PC-3 (cell line): Measurements from ENCODE around the gene PLK4. TPM values are rescaled to one million over a fixed set of nuclear protein-coding genes. Genes with fewer than 3 reads are reported as not detected.
"Not testable (repeated sequence)": the region's sequence is repeated elsewhere in the genome, so short reads cannot be mapped to it uniquely, and the experiment has no call there.

Experiments used
- ATAC-seq: fragments of 200-7000 bp; cut with Tn5 transposase; 2 replicates; pipeline ENCODE4 v1.9.1; 2020; ENCODE audit warnings: mild to moderate bottlenecking, moderate library complexity
- BruUV-seq: library from RNA; stranded (reverse); fragments of 400-500 nt; replicated peaks from 2 replicates; lab custom pipeline; 2021; lab: Mats Ljungman, UMichigan
- CTCF ChIA-PET: fragments of 300-600 bp; sonication (Branson Sonifier 250); formaldehyde crosslinking; loops from one replicate; lab custom pipeline; 2022; ENCODE audit warnings: antibody characterized with exemption; lab: Charles Lee
- POLR2A ChIA-PET: fragments of 300-600 bp; sonication (Branson Sonifier 250); formaldehyde crosslinking; loops from one replicate; lab custom pipeline; 2022; ENCODE audit warnings: antibody characterized with exemption; ENCODE audit not compliant: unreplicated experiment; lab: Charles Lee
- DNase-seq: peaks from one replicate; pipeline ENCODE4 v3.0.0-alpha.2; 2015
- H2AFZ ChIP-seq: fragments of 300-600 bp; sonication (generic); 2 replicates; pipeline ENCODE4 v1.6.0; 2016; ENCODE audit warnings: antibody characterized with exemption, low read length
- H3F3A ChIP-seq: fragments of 300-600 bp; sonication (generic); one replicate; pipeline ENCODE4 v1.6.0; 2017; ENCODE audit warnings: antibody characterized with exemption, low read length, control low read depth, mild to moderate bottlenecking; ENCODE audit not compliant: unreplicated experiment
- H3K27ac ChIP-seq: fragments of 300-600 bp; sonication (generic); 2 replicates; pipeline ENCODE4 v1.5.1; 2016; ENCODE audit warnings: mild to moderate bottlenecking, low read length
- H3K27me3 ChIP-seq: fragments of 300-600 bp; sonication (generic); 2 replicates; pipeline ENCODE4 v1.6.1; 2016; ENCODE audit warnings: low read length, mixed read lengths
- H3K36me3 ChIP-seq: fragments of 300-600 bp; sonication (generic); 2 replicates; pipeline ENCODE4 v1.6.1; 2016; ENCODE audit warnings: low read depth, mixed run types, low read length, mixed read lengths
- H3K4me1 ChIP-seq: fragments of 300-600 bp; sonication (generic); 2 replicates; pipeline ENCODE4 v1.5.1; 2016; ENCODE audit warnings: low read length; ENCODE audit not compliant: insufficient read depth
- H3K4me2 ChIP-seq: fragments of 300-600 bp; sonication (generic); 2 replicates; pipeline ENCODE4 v1.6.0; 2016; ENCODE audit warnings: low read length
- H3K4me3 ChIP-seq: fragments of 300-600 bp; sonication (generic); 2 replicates; pipeline ENCODE4 v1.5.1; 2016; ENCODE audit warnings: mild to moderate bottlenecking, low read length, mixed read lengths
- H3K79me2 ChIP-seq: fragments of 300-600 bp; sonication (generic); 2 replicates; pipeline ENCODE4 v1.6.1; 2017; ENCODE audit warnings: low read length, mixed read lengths
- H3K9ac ChIP-seq: fragments of 300-600 bp; sonication (generic); 2 replicates; pipeline ENCODE4 v1.6.0; 2016; ENCODE audit warnings: mild to moderate bottlenecking, low read length
- H3K9me2 ChIP-seq: fragments of 300-600 bp; sonication (generic); replicated peaks from 2 replicates; pipeline ENCODE4 v1.6.1; 2016; ENCODE audit warnings: mixed run types, low read length, mixed read lengths
- H3K9me3 ChIP-seq: fragments of 300-600 bp; sonication (generic); 2 replicates; pipeline ENCODE4 v1.6.1; 2016; ENCODE audit warnings: low read length, mixed read lengths
- H4K20me1 ChIP-seq: fragments of 300-600 bp; sonication (generic); 2 replicates; pipeline ENCODE4 v1.6.1; 2016; ENCODE audit warnings: low read length, mixed read lengths
- CTCF ChIP-seq: fragments of 300-600 bp; sonication (generic); conservative IDR thresholded peaks from 2 replicates; pipeline ENCODE4 v1.5.1; 2017; ENCODE audit warnings: antibody characterized with exemption, low read depth, mild to moderate bottlenecking, low read length
- EZH2 ChIP-seq: fragments of 300-600 bp; sonication (generic); IDR thresholded peaks from one replicate; pipeline ENCODE4 v1.6.1; 2017; ENCODE audit warnings: antibody characterized with exemption, mild to moderate bottlenecking, low read length; ENCODE audit not compliant: unreplicated experiment
- EZH2phosphoT487 ChIP-seq: fragments of 300-600 bp; sonication (generic); IDR thresholded peaks from 2 replicates; pipeline ENCODE4 v1.6.1; 2018; ENCODE audit warnings: mild to moderate bottlenecking, antibody characterized with exemption, low read length, borderline replicate concordance
- intact Hi-C: fragments of 100-400 bp; cut with micrococcal nuclease; formaldehyde crosslinking; loops from 2 replicates; pipeline ENCODE4 v1.9.0; 2023
- total RNA-seq: library from RNA; depleted of rRNA; stranded (reverse); fragments of >200 nt; gene quantifications from 2 replicates; pipeline ENCODE4 v1.2.3, GENCODE V29; 2014

The PLK4 gene
- total RNA-seq, 1 experiment from 2014 or later: 54.5 TPM

DNA sequence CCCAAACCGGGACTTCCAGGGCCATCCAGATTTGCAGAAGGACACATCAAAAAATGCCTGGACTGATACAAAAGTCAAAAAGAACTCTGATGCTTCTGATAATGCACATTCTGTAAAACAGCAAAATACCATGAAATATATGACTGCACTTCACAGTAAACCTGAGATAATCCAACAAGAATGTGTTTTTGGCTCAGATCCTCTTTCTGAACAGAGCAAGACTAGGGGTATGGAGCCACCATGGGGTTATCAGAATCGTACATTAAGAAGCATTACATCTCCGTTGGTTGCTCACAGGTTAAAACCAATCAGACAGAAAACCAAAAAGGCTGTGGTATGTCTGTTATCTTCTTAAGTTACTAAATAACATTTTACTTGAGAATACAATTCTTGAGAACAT lies 9.2 kb downstream of the PLK4 start:
- H2AFZ ChIP-seq: no peak overlapping the region
- H3K27ac ChIP-seq: no peak overlapping the region
- ATAC-seq (no peak), DNase-seq (no peak)
- no peaks in the 10 kb centered on the region for H3K4me1 ChIP-seq
- H3K27me3 ChIP-seq: no peaks in the 10 kb centered on the region
- H3K9ac ChIP-seq: no peak overlapping the region
- no peaks in the 10 kb centered on the region for H3K9me3 ChIP-seq
- no peaks in the 10 kb centered on the region for H3K9me2 ChIP-seq
- peaks cover 70% of the 10 kb centered on the region for H3K36me3 ChIP-seq
- TF ChIP-seq EZH2 (no peak), CTCF (no peak)
- CTCF ChIA-PET: no interaction called here
- POLR2A ChIA-PET: no interaction called here
- H3F3A ChIP-seq: no peaks in the 10 kb centered on the region
- intact Hi-C loops: no loop called here
- BruUV-seq: no TSS peak
- H3K4me3 ChIP-seq: no peak overlapping the region
- no peaks in the 10 kb centered on the region for H4K20me1 ChIP-seq
- peaks cover 33% of the 10 kb centered on the region for H3K79me2 ChIP-seq
- no peak overlapping the region for H3K4me2 ChIP-seq

DNA sequence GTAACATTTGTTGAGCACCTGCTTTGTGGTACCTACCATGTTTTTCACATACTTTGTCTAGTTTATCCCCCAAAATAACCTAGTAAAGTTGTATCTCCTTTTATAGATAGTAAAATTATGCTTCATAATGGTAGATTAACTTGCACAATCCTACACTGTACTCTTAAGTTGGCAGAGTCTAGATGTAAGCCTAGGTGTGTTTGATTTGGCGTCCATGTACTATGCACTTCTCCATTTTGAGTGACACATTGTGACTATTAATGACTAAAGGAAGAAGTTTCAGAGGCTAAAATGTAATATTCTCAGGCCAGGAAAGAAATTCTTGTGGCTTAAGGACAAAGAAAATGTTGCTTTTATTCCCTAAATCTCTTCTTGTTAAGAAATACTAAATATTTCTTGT lies 15.4 kb downstream of the PLK4 start:
- H3K36me3 ChIP-seq: peaks cover 51% of the 10 kb centered on the region
- no peaks in the 10 kb centered on the region for H3K79me2 ChIP-seq
- no peak overlapping the region for H3K27ac ChIP-seq
- ChIA-PET CTCF (no interaction called here), POLR2A (no interaction called here)
- H3K9ac ChIP-seq: no peak overlapping the region
- no peak overlapping the region for H3K4me2 ChIP-seq
- H3K4me1 ChIP-seq: no peaks in the 10 kb centered on the region
- intact Hi-C loops: no loop called here
- H3K27me3 ChIP-seq: no peaks in the 10 kb centered on the region
- no peak overlapping the region for H3K4me3 ChIP-seq
- no peaks in the 10 kb centered on the region for H3K9me3 ChIP-seq
- no peak overlapping the region for H2AFZ ChIP-seq
- BruUV-seq: no TSS peak
- H4K20me1 ChIP-seq: no peaks in the 10 kb centered on the region
- H3K9me2 ChIP-seq: no peaks in the 10 kb centered on the region
- ATAC-seq (no peak), DNase-seq (no peak)
- TF ChIP-seq EZH2 (no peak), EZH2phosphoT487 (no peak)
- no peaks in the 10 kb centered on the region for H3F3A ChIP-seq

DNA sequence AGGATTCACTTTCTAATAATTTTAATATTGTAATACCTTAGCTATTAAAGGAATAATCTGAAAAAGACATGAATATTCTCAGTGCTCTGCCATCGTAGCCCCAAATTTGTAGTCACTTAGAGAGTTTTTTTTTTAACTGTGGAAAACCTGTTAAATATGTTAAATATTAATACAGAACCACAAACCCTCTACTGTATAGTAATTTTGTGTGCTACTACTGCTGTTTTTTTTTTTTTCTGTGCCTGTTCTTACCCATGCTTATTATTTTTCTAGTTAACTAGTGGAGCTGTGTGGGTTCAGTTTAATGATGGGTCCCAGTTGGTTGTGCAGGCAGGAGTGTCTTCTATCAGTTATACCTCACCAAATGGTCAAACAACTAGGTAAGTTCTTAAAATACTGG lies 15.8 kb downstream of the PLK4 start:
- Histone ChIP-seq H3K4me2 (no peak overlapping the region), H3K27ac (no peak overlapping the region), H3K9me2 (no peaks in the 10 kb centered on the region), H3K9me3 (no peaks in the 10 kb centered on the region), H3F3A (no peaks in the 10 kb centered on the region), H4K20me1 (no peaks in the 10 kb centered on the region), H3K27me3 (no peaks in the 10 kb centered on the region), H3K9ac (no peak overlapping the region), H3K36me3 (peaks cover 51% of the 10 kb centered on the region), H2AFZ (no peak overlapping the region), H3K79me2 (no peaks in the 10 kb centered on the region), H3K4me3 (no peak overlapping the region), H3K4me1 (no peaks in the 10 kb centered on the region)
- intact Hi-C loops: no loop called here
- BruUV-seq: no TSS peak
- TF ChIP-seq EZH2: no peak
- TF ChIP-seq CTCF: no peak
- TF ChIP-seq EZH2phosphoT487: no peak
- ATAC-seq (no peak), DNase-seq (no peak)
- CTCF ChIA-PET: no interaction called here
- POLR2A ChIA-PET: no interaction called here

DNA sequence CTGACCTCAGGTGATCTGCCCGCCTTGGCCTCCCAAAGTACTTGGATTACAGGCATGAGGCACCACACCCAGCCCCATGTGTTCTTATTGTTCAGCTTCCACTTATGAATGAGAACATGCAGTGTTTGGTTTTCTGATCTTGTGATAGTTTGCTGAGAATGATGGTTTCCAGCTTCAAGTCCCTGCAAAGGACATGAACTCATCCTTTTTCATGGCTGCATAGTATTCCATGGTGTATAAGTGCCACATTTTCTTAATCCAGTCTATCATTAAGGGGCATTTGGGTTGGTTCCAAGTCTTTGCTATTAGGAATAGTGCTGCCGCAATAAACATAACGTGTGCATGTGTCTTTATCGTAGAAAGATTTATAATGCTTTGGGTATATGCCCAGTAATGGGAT lies 19.0 kb downstream of the PLK4 start:
- H3K27me3 ChIP-seq, H2AFZ ChIP-seq, H3K9ac ChIP-seq, CTCF ChIA-PET, H3K27ac ChIP-seq, POLR2A ChIA-PET, H3K9me2 ChIP-seq, H3K9me3 ChIP-seq, H3F3A ChIP-seq, DNase-seq, intact Hi-C loops, BruUV-seq, H3K4me2 ChIP-seq, H3K4me1 ChIP-seq, H3K79me2 ChIP-seq, H3K4me3 ChIP-seq, ATAC-seq, H4K20me1 ChIP-seq: not testable (repeated sequence)
- H3K36me3 ChIP-seq: peaks cover 29% of the 10 kb centered on the region
